Esophagus muscularis mucosa (tissue), 4 donors: ENCODE results near the gene GOLGA7B. TPM values are rescaled to one million over a fixed set of nuclear protein-coding genes. Genes with fewer than 3 reads are reported as not detected.

Source experiments
- DNase-seq: peaks from one replicate; pipeline ENCODE4 v3.0.0-alpha.2; 2017; ENCODE audit errors: extremely low spot score
- H3K27ac ChIP-seq, 4 donors: fragments of 200-600 bp; sonication (generic); replicated peaks in 1 of 4; 1 replicate in 3 of 4; 2 replicates in 1 of 4; pipeline ENCODE4 v1.5.1; 2016 to 2019; ENCODE audit warnings: mild to moderate bottlenecking in 1 of 4
- H3K27me3 ChIP-seq, 4 donors: fragments of 200-600 bp; sonication (generic); one replicate each; pipeline versions ENCODE4 v1.5.1 to v1.6.0; 2016 to 2019
- H3K36me3 ChIP-seq, 4 donors: fragments of 200-600 bp; sonication (generic); one replicate each; pipeline ENCODE4 v1.5.1; 2016 to 2019
- H3K4me1 ChIP-seq, 4 donors: fragments of 200-600 bp; sonication (generic); one replicate each; pipeline ENCODE4 v1.5.1; 2016 to 2019
- H3K4me3 ChIP-seq, 4 donors: fragments of 200-600 bp; sonication (generic); 1 replicate in 2 of 4; 2 replicates in 2 of 4; pipeline ENCODE4 v1.5.1; 2016 to 2019; ENCODE audit warnings: mild to moderate bottlenecking in 4 of 4, moderate library complexity in 1 of 4
- H3K9me3 ChIP-seq, 4 donors: fragments of 200-600 bp; sonication (generic); 1 replicate in 3 of 4; 2 replicates in 1 of 4; pipeline ENCODE4 v1.5.1; 2016 to 2019
- CTCF ChIP-seq, 3 experiments: fragments of 200-600 bp in 2 of 3; fragments of 450-650 bp in 1 of 3; sonication (generic) in 2 of 3; IDR thresholded peaks; one replicate each; pipeline ENCODE4 v1.5.1; 2017 to 2019; ENCODE audit warnings: antibody characterized with exemption in 3 of 3, mild to moderate bottlenecking in 2 of 3, moderate library complexity in 1 of 3
- EP300 ChIP-seq: sonication (generic); formaldehyde crosslinking; IDR thresholded peaks from one replicate; pipeline ENCODE4 v1.6.1; 2017; ENCODE audit warnings: antibody characterized with exemption
- POLR2A ChIP-seq: fragments of 450-650 bp; IDR thresholded peaks from one replicate; pipeline ENCODE4 v1.6.1; 2017; ENCODE audit warnings: antibody characterized with exemption, moderate library complexity, mild to moderate bottlenecking, low read depth
- POLR2AphosphoS5 ChIP-seq, 2 donors: sonication (generic); formaldehyde crosslinking; IDR thresholded peaks; one replicate each; pipeline ENCODE4 v1.6.1; 2017; ENCODE audit warnings: antibody characterized with exemption in 2 of 2
- WGBS: methylation state at CpG from one replicate; pipeline ENCODE4 v1.1.5; 2018; 5-methylcytosine and 5-hydroxymethylcytosine counted together
- intact Hi-C: fragments of 100-400 bp; cut with DNase I; formaldehyde crosslinking; loops from one replicate; pipeline ENCODE4 v1.15.1; 2023
- total RNA-seq, 4 donors: library from RNA; depleted of rRNA; stranded (reverse); fragments of >200 nt; gene quantifications; one replicate each; pipeline versions ENCODE4 v1.1.0 to v1.2.1, GENCODE V29; 2016

GOLGA7B gene
- total RNA-seq, 4 donors from 2014 or later, result under 0.01 to 0.33 (median 0.18) TPM

- peaks cover 7 to 13% (median 11%) of the 10 kb centered on the region in 4 donors for H3K4me1 ChIP-seq
- no peak for TF ChIP-seq POLR2AphosphoS5 (IDR thresholded peaks at IDR 0.05)
- TF ChIP-seq CTCF (IDR thresholded peaks at IDR 0.05), result no peak
- TF ChIP-seq EP300, result no peak
- no peak for TF ChIP-seq POLR2A
- no peaks in the 10 kb centered on the region for H3K9me3 ChIP-seq
- no peak for DNase-seq
- WGBS, result 92% methylated on average over 3 of the region's 4 CpGs
- H3K27ac ChIP-seq, result no peak overlapping the region
- peaks cover 0 to 52% (median 0%) of the 10 kb centered on the region in 4 donors for H3K27me3 ChIP-seq
- H3K36me3 ChIP-seq, result no peaks in the 10 kb centered on the region
- H3K4me3 ChIP-seq, result no peak overlapping the region
- intact Hi-C loops, result no loop called here
These were observed 61.0 kb downstream of the GOLGA7B start for GRCh38 chr10:97910661-97911060.

- 72% methylated on average over 4 of the region's 5 CpGs for WGBS
- Histone ChIP-seq H3K27ac (no peak overlapping the region), H3K4me1 (peaks cover 10 to 16% (median 12%) of the 10 kb centered on the region in 4 donors), H3K4me3 (no peak overlapping the region), H3K36me3 (no peaks in the 10 kb centered on the region), H3K27me3 (peaks cover 0 to 50% (median 0%) of the 10 kb centered on the region in 4 donors), H3K9me3 (no peaks in the 10 kb centered on the region)
- intact Hi-C loops, result no loop called here
- no peak for DNase-seq
- TF ChIP-seq EP300 (no peak), POLR2AphosphoS5 (IDR thresholded peaks at IDR 0.05) (no peak), POLR2A (no peak), CTCF (IDR thresholded peaks at IDR 0.05) (no peak)
These were observed 61.6 kb downstream of the GOLGA7B start for GRCh38 chr10:97911217-97911616.

GRCh38 chr10:97913193-97913592, 63.5 kb downstream of the GOLGA7B start:
- peaks cover 14 to 22% (median 19%) of the 10 kb centered on the region in 4 donors for H3K4me1 ChIP-seq
- peaks cover 0 to 48% (median 0%) of the 10 kb centered on the region in 4 donors for H3K27me3 ChIP-seq
- intact Hi-C loops, result no loop called here
- no peaks in the 10 kb centered on the region for H3K36me3 ChIP-seq
- no peaks in the 10 kb centered on the region for H3K9me3 ChIP-seq
- H3K27ac ChIP-seq, result no peak overlapping the region
- WGBS, result 74% methylated on average over 2 of the region's 2 CpGs
- no peak for DNase-seq
- H3K4me3 ChIP-seq, result no peak overlapping the region
- TF ChIP-seq POLR2A (no peak), CTCF (IDR thresholded peaks at IDR 0.05) (no peak), EP300 (no peak), POLR2AphosphoS5 (IDR thresholded peaks at IDR 0.05) (no peak)

- 81% methylated on average over 6 of the region's 6 CpGs for WGBS
These were observed 64.0 kb downstream of the GOLGA7B start for GRCh38 chr10:97913614-97914013.

More at GRCh38 chr10:97913614-97914013, 64.0 kb downstream of the GOLGA7B start:
- no peak for TF ChIP-seq EP300
- no peak for TF ChIP-seq POLR2A
- TF ChIP-seq POLR2AphosphoS5 (IDR thresholded peaks at IDR 0.05), result no peak
- TF ChIP-seq CTCF (IDR thresholded peaks at IDR 0.05), result no peak
- Histone ChIP-seq H3K9me3 (no peaks in the 10 kb centered on the region), H3K4me1 (peaks cover 14 to 22% (median 19%) of the 10 kb centered on the region in 4 donors), H3K27ac (no peak overlapping the region), H3K4me3 (no peak overlapping the region), H3K36me3 (no peaks in the 10 kb centered on the region), H3K27me3 (peaks cover 0 to 48% (median 0%) of the 10 kb centered on the region in 4 donors)
- DNase-seq, result no peak
- intact Hi-C loops, result loop anchor here (1.0 kb wide), 1 partner anchor 128 kb away; no protein-coding TSS in a partner anchor
